ENCODE results near the gene SEMA6D.

The SEMA6D gene

DNA sequence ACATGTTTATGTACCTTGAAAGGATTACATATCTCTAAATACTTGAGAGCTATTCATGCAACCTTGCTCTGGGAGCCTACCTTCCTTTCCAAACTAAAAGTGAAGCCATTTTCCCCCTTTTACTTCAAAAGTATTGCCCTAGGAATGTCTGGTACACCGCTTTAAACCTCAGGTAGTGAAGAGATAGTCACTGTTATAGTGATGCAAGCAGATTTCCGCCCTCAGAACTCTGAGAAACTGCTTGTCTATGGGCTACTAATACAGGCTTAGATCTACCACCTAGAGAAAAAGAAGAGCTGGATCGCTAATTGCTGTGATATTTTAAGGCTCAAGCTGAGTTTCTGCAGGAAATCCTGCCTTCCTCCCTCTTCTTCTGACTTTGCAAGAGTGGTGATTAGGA is 78.6 kb downstream of the SEMA6D start:
- no peak for DNase-seq

DNA sequence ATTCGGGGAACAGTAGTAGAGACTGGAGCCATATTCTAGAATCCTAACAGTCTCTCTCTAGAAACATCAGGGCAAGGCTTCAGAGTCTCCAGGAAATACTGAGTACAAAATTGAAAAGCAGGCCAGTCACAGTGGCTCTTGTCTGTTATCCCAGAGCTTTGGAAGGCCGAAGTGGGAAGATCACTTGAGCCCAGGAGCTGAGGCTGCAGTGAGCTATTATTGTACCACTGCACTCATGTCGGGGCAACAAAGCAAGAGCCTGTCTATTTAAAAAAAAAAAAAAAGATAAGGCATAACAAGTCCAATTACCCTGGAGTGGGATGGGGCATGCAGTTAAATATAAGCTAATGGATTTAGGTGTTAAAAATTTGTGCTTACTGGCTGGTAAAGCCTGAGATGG is 79.0 kb downstream of the SEMA6D start:
- no peak for DNase-seq

DNA sequence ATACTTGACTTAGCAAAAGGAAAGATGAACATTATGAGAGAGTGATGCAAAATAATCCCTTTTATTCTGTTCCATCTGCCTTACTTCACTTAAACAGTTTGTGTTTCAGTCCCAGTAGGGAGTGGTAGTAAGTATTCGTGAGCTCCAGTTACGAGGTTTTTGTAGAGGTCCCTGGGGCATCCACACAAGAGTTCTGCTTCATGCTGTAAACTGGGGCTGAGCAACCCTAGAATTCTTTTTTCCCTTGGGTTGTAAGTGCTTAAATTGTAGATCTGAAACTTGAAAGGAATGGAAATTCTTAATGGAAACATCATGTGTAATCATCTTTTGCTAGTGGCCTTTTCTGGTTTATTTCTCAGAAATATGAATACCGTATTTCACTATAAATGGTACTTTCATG is 79.5 kb downstream of the SEMA6D start:
- DNase-seq, result peak; percentile 25

DNA sequence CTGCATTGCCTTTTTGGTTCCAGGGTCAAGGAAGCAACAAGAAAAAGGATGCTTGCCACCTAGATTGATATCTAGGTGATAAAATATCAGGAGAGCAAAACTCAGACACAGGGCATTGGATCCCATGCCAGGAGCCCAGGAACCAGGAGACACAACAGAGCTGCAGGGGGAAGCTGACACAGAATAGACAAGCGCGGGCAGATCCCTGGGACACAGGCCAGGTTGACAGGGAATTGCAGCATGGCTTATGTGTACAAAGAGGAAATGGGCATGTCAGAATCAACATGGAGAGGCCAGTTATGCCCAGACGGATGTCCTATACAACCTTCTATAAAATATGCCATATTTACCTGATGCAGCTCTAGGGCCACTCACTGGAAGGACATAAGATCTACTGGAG is 84.2 kb downstream of the SEMA6D start:
- DNase-seq, result no peak

DNA sequence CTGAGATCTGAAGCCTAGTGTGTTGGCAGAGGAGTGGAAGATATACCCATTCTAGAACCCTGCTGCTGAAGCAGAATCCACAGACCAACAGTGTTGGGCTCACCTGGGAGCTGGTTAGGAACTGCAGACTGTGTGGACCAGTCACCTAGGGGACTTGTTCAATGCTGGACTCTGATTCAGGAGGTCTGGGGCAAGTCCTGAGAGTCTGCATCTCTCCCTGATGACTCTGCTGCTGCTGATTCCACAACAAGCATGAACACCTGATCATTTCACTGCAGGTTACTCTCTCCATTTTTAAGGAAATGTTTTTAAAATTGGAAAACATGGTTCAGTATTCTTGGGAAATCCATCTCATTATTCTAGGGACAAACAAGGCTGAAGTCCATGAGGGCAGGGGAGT is 84.9 kb downstream of the SEMA6D start:
- no peak for DNase-seq

DNA sequence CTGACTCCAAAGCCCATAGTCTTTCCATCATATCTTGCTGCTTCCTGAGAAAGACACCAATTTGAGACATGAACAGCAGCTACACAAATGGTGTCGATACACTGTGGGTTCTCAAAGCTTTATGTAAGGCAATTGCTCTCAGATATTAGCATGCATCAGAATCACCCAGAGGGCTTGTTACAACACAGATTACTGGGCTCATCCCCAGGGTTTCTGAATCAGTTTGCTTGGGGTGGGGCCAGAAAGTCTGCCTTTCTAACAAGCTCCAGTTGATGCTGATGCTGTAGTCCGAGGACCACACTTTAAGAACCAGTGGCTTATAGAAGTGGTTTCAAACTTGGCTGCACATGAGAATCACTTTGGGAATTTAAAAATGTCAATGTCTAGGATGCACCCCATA is 86.5 kb downstream of the SEMA6D start:
- peak; percentile 31 for DNase-seq

DNA sequence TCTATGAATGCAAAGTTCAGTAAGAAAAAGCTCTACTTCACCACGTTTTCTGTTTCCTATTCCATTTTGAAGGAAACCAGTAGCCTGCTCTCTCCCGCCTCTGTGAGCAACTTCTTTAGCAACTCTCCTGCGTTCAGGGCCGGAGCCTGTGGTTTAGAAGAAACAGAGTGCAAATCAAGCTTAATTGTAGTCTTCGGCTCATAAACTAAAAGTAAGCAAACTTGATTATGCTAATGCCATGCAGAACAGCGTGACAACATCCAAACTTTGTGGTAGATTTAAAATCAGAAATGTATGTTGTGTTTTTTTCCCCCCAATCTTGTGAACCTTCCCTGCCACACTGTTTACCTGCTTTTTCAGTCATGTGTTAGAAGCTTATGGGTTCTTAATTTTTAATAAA is 87.4 kb downstream of the SEMA6D start:
- DNase-seq, result no peak

DNA sequence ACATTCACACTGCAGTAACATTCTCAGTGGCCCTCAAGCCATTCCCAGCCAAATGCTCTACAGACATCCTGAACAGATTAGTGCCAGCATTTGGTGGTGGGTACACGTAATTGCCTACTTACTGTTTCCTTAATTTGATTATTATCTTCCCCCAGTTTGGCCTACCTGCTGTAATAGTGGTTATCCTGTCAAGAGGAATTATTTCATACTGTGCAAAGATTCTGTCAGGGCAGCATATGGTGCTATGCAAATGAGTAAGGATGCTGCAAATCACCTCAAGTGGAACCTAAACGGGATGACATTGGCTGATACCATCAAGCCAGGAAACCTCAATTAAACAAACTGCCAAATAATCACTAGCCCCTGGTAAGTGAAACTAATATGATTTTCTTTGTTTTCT is 88.7 kb downstream of the SEMA6D start:
- DNase-seq, result no peak

DNA sequence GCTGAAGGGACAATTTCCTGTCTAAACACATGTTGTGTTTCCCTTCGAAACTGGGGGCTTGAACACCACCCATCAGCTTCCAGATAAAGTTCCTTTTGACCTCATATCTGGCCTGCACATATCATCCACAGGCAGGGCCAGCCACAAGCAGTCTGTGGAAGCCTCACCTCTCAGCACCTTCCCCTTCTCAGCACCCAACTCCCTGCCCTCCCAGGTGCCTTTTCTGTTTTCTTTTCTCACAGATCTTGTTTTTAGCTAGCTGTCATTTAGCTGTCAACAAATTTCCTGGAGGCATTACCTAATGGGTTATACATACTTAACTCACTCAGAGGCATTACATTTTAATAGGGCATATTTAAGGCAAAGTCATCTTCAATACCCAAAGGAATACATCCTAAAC is 93.9 kb downstream of the SEMA6D start:
- DNase-seq, result no peak

DNA sequence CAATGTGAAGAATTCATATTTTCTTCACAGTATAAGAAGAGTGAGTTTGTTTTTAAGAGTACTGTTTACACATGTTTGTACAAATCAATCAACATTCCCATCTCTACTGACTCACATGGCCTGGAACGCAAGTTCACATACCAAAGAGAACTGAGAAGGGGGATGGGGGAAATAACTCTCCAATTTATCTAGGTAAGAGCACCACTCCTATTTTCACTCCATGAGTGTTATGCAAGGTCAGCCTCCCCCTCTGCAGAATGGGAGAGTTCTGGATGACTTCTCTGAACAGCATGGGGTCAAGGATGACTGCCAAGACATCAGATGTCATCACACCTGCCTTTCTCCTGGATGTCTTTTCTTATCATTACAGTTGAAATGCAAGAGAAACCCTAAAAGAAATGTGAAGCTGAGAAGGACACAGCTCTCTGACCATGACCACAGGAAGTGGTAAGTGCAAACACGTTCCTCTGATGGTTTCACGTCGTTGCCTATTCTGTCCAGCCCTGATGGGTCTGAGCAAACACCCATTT is 95.2 kb downstream of the SEMA6D start:
- no peak for DNase-seq

DNA sequence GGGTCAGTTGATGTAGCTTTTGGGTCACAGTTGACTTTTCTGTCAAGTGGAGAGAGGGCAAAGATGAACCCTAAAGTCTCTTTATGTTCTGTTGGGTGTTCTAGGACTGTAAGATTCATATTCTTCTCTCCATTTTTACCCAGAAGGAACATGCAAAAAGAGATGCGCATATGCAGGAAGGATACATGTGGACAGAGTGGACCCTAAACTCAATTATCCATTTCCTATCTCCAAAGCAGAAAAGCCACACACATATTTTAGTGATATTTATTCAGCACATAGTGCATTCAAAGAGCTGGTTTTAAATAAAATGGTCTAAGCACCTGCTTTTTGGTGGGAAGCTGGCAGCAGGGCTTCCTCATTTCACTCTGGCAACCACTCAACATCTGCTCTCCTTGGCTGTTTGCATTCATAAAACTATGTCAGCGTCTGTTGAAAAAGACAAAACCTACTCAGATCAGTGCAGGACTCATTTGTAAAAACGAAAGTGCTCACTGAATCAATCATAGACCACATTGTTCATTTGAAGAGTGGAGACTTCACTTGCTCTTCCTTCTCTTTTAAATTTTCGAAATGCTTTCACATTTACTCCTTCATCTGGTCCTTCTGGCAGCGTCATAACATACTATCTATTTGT is 96.6 kb downstream of the SEMA6D start:
- DNase-seq, result no peak

DNA sequence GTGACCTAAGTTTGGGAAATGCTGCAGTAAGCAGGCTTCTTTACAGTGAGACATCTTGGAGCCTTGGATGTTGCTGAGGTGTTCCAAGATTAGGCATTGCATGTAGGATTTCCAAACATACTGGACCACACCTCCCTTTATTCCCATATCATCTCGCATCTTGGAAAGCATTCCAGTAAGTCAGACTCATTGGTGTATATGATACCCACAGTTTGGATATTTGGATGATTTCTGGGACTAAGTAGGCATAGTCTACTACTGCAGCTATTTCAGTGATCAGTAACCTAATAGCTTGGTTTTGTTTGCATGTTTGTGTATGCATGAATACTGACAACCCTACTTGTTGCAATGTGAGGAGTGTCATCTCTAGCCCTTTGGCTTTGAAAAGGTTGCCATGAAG is 97.3 kb downstream of the SEMA6D start:
- DNase-seq, result no peak

DNA sequence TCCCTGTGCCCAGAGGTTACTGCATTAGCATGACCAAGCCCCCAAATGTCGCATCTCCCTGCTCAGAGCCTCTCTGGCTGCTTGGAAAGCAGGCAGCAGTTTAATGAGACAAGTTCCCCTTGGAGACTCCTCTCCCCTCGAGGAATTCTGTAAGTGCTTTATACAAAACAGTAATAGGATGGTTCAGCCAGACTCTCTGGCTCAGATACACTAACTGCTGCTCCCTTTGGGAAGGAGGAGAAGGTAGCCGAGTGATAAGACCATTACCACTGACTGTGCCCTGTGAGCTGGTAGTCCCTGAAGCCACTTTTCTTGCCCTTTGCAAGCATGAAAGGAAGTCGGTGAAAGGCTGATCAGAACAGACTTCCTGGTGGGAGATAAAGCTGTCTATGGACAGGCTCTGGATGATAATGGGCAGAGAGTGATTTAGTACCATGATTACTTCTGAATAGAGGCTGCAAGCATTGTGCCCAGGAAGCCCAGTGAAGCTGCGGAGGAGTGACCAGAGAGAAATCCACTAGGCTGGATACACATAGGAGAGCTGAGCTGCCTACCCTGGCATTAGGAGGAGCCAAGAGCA is 100.8 kb downstream of the SEMA6D start:
- DNase-seq, result no peak

DNA sequence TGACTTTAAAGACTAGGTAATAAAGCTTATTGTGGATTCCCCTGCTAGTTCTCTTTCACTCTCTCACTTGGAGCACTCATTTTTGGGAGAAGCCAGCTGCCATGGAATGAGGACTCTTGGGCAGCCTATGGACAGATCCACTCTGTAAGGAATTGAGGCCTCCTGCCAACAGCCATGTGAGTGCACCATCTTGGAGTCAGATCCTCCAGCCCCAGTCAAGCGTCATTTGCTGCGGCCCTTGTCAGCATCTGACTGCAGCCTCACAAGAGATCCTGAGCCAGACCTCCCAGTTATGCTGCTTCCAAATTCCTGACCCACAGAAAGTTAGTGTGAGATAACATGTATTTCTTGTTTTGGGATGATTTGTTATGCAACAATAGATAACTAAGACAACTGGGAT is 101.9 kb downstream of the SEMA6D start:
- DNase-seq, result no peak

DNA sequence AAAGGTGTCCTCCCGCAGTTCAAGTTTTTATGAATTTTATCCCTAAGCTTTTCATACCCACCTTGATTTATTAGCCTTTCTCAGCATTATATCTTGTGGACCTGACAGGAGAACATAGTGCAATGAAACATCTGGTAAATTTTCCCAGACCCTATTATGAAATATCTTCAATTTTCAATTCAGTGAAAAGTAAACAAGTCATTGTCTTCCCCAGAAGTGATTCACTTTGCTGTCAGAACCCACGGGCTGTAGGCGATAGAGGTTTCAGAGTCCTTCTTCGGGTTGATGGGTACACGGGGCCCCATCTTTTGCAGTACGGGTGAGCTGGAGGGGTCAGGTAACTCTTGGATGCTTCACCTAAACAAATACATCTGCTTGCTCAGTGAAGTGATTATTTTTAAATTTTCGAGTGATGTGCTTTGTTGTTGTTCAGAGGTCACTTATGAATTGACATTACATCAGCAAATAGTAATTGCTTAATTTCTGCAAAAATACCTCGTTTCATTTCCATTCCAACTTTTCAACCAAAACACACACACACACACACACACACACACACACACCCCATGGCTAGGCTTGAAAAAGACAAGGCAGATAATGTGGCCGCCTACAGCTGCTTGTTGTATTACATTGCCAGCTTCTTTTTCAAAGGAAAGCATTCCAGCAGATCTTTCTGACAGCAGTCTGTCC is 102.9 kb downstream of the SEMA6D start:
- DNase-seq, result no peak

DNA sequence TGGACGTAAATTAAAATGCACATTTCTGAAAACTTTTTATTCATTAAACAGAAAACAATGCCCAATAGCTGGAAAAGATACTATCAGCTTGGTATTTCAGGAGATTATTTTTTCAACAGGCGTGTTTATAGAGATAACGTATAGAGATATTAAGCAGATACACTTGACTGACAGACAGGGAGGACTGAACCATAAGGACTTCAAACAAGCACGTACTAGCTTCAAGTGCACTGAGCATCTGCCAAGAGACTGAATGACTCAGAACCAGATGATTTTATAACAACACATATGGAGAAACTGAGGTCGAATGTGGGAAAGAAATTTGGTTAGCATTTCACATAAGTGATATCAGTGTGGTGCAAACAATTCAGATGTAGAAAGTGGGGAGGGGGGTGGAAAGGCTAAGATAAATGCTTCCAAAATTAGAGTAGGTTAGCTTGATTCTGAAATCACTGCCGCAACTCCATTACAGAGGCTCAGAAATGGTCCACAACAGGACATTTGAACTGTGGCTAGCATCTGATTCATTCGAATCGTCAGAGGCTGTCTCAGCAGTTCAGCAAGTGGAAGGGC is 103.5 kb downstream of the SEMA6D start:
- no peak for DNase-seq

DNA sequence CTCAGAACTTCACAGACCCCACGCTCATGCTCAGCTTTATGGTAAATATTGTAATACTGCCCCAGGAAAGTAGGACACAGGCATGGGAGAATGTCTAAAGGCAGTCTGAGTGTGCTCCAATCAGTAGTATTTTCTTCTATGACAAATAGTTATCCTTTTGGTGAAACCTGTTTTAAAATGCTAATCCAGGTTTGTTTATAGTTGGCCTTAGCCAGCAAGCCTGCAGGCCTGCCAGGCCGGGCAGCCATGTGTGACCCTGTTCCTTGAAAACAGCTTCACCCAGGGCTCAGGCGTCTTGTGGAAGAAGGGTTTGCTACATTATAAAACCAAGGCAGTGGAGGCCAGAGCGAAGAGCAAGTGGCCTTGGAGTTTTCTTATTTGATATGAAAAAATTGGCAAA is 104.7 kb downstream of the SEMA6D start:
- DNase-seq, result no peak

Data from femur (tissue), 1 donor.